ENCODE results near the gene FAM174C.

- TF ChIP-seq POLR2A (IDR thresholded peaks at IDR 0.05) (no peak), CTCF (IDR thresholded peaks at IDR 0.05) (peak; percentile 40 to 75 (median 66))
Measured at GRCh38 chr19:1315470-1316166, 40.3 kb downstream of the FAM174C start.
